SK-N-DZ (cell line): ENCODE measurements around the gene ADORA2B.
"Not testable (repeated sequence)": the region's sequence is repeated elsewhere in the genome, so short reads cannot be mapped to it uniquely, and the experiment has no call there.

Experiments
- DNase-seq: peaks from one replicate; pipeline ENCODE4 v3.0.0-alpha.2; 2015; ENCODE audit warnings: low spot score

The ADORA2B gene

DNA sequence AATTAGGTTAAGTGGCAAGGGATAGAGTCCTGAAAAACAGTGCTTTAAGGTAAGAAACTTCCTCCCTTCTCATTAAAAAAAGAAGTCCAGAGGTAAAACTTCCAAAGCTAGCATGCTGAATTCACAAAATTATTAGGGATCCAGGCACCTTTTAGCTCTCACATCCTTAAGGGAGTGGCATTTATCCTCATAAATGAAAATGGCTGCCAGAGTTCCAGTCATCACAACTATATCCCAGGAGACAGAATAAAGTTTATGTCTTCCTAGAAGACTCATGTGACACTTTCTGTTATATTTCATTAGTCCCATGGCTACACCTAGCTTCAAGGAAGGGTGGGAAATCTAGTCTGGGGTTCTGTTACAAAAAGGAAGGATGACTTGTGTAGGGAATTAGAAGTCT is 23.3 kb upstream of the ADORA2B start:
- DNase-seq: no peak

DNA sequence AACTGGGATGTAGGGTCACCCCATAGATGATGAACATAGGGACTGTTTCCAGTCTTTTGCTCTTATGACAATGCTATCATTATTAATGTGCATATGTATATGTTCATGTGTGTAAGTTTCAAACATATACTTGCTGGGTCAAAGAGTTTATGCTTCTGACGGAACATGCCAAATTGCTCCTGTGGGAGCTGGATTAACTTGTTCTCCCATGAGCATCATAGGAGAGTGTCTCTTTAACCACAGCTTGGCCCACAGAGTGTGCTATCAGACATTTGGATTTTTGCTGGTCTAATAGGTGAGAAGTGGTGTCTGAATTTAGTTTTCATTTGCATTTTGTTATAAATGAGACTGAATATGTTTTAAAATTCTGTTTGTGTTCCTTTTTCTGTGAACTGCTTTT is 22.3 kb upstream of the ADORA2B start:
- DNase-seq: no peak

DNA sequence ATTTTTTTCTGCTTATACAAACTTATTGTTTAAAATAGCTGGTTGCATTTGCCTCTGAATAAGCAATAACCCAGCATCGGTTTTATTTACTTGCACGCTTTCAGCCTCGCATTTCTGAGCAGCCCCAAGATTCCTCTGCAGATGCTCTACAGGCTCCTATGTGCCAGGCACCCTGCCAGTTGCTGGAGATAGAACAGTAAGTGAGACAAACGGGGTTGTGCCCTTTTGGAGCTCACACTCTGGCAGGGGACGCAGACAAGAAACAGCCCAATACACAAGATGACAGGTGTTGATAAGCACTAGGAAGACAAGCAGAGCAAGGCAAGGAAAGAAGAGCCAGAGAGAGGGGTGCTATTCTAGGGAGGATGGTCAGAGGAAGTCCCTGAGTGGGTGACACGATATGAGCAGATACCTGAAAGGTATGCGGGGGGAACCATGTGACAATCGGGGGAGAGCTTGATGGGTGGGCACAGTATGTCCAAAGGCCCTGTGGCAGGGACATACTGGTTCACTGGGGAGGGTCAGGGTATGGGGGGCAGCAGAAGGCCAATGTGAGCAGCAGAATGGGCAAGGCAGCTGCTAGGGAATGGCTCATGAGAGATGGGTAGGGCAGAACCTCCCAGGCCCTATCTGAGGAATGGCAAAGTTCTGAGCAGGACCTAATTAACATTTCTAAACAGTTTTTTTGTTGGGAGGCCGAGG is 18.7 kb upstream of the ADORA2B start:
- DNase-seq: peak; percentile 91

DNA sequence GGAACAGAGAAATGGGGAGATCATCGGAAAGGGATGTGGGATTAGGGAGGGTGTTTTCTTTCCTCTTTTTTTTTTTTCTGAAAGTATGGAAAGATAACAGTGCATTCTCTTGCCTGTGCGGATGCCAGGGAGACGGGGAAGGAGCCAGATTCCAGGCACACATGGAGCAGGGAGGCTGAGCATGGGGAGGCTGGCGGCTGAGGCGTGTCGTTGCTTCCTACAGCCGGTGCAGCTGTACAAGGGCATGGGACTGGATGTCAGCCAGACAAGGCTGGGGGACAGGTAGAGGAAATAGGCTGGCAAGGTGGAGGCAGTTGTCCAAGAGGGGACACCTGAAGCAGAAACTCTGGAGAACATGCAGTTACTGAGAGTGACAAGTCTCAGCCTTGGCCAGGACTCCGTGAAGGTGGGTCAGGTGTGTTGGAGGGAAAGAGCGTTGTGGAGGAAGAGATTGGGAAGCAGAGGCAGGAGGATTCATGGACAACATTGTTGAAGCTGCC is 16.6 kb upstream of the ADORA2B start:
- no peak for DNase-seq

DNA sequence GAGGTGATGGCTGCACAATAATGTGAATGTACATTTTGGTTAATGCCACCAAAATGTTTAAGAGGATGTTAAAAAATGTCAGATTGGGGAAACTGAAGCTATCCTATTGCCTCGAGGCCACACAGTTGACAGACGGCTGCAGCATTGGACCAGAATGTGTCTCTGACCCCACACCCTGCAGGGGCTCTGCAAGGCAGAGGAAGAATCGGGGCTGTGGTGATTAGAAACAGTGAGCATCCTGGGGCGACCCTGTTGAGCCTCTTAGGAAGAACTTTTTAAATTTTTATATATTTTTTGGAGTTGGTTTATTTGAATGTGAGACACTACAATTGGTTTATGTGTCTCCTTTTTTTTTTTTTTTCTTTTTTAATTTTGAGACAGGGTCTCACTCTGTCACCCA is 15.0 kb upstream of the ADORA2B start:
- DNase-seq: no peak

DNA sequence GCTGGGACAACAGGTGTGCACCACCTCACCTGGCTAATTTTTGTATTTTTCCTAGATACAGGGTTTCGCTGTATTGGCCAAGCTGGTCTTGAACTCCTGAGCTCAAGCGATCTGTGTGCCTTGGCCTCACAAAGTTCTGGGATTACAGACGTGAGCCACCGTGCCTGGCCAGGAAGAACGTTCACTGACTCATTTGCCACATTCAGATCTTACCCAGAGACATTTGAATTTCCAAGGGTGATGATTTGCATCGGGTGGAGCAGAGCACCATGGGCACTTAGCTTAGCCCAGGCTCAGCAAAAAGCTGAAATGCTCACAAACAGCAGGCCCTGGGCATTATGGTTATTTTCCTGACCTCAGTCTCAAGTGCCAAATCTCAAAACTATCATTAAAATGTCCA is 14.5 kb upstream of the ADORA2B start:
- DNase-seq: no peak

DNA sequence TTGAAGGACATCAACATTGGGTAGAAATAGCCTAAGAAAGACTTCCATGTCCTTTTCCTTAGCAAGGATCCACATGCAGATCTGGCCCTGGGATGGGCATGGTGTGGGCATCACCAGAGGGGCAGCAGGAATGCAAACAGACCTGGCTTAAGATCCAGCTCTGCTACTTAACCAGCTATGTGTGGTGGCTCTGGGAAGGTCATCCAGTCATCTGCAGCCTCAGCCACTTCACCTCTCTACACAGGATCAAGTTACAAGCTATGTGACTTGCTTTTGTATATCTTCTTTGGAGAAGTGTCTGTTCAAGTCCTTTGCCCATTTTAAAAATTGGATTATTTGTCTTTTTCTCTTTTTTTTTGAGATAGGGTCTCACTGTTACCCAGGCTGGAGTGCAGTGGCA is 13.5 kb upstream of the ADORA2B start:
- no peak for DNase-seq

DNA sequence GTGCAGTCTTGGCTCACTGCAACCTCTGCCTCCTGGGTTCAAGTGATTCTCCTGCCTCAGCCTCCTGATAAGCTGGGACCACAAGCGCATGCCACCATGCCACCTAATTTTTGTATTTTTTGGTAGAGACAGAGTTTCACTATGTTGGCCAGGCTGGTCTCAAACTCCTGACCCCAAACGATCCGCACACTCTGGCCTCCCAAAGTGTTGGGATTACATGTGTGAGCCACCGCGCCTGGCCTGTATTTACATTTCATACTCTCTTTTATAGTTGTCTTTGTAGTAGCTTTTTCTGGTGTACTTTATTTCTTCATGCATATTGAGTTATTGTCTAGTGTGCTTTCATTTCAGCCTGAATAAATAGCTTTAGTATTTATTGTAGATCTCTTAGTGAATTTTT is 10.1 kb upstream of the ADORA2B start:
- DNase-seq: no peak

DNA sequence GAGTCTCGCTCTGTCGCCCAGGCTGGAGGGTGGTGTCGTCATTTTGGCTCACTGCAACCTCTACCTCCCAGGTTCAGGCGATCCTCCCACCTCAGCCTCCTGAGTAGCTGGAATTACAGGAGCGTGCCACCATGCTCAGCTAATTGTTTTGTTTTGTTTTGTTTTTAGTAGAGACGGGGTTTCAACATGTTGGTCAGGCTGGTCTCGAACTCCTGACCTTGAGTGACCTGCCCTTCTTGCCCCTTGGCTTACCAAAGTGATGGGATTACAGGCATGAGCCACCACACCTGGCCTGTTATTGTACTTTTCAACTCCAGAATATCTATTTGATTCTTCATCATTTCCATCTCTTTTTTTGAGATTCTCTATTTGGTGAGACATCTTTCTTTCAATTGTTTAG is 9.0 kb upstream of the ADORA2B start:
- DNase-seq: no peak

DNA sequence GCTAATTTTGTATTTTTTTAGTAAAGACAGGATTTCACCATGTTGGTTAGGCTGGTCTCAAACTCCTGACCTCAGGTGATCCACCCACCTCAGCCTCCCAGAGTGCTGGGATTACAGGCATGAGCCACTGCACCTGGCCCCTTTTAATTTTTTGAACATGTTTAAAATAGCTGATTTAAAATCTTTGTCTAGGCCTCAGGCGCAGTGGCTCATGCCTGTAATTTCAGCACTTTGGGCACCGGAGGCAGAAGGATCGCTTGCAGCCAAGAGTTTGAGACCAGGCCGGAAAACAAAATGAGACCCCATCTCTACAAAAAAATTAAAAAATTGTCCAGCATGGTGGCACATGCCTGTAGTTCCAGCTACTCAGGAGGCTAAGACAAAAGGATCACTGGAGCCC is 8.4 kb upstream of the ADORA2B start:
- DNase-seq: not testable (repeated sequence)

DNA sequence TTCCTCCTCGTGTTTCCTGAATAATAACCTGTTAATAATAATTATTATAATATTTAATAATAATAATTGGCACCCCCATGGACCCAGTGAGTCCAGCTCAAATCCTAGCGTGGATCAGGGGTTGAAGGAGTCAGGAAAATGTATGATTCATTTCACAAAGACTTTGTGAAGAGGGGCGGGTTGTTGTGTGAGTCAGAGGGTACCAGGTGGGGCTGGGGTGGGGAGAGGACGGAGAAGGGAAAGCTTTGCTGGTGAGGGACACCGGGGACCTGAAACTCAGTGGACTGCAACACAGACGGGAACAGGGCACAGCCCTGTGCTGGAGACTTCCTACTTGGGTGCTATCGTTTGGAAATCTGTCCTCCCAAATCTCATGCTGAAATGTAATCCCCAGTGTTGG is 3.1 kb upstream of the ADORA2B start:
- no peak for DNase-seq

DNA sequence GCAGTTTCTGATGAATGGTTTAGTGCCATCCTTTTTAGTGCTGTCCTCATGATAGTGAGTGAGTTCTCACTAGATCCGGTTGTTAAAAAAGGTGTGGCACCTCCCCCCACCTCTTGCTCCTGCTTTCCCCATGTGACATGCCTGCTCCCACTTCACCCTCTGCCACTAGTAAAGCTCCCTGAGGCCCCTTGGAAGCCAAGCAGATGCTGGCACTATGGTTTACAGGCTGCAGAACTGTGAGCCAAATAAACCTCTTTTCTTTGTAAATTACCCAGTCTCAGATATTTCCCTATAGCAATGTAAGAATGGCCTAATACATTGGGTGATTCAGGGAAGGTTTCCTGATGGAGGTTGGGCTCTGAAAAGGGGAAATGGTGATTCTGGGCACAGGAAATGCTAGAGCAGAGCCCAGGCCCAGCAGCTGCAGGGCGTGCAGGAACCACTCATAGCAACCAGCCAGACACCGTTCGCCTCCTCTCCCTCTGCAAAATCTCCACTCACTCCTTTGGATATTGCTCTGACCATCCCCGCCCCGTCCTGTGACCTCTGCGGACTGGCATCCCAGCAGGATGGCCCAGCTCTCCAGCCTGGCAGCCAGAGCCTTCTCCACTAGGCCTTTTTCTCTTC is 2.6 kb upstream of the ADORA2B start:
- DNase-seq: no peak

DNA sequence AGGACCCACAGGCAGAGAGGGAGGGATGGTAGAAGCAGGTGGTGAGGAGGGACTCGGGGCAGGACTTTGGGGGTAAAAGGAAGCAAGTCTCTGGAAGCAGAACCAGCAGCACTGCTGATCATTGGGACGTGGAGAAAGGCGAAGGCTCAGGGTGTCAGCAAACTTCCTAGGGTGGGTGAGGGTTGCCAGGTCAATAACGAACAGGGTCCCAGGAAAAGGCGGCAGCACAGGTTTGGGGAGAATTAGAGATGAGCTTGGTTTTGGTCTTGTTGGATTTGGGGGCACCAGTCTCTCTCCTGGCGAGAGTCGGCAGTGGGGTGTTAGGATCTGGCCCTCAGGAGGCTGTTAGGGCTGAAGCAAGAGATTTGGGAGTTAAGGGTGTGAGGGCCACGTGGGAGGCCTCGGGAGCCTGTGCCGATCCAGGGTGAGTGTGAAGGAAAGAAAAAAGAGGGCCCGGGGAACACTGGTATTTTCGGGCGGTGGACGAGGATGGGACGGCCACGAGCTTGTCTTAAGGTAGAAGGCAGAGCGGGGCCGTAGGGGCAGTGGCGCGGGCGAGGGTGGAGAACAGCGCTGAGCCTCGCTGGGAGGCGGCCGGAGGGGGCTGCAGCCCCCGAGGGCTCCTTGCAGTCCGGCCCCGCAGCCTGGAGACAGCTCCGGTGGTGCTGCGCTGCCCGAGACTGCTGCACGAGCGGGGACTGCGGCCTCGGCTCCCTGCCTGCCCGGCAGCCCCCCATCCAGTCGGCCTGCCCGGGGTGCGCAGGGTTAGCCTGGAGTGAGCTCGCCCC is 765 bp upstream of the ADORA2B start:
- peak; percentile 38 for DNase-seq

DNA sequence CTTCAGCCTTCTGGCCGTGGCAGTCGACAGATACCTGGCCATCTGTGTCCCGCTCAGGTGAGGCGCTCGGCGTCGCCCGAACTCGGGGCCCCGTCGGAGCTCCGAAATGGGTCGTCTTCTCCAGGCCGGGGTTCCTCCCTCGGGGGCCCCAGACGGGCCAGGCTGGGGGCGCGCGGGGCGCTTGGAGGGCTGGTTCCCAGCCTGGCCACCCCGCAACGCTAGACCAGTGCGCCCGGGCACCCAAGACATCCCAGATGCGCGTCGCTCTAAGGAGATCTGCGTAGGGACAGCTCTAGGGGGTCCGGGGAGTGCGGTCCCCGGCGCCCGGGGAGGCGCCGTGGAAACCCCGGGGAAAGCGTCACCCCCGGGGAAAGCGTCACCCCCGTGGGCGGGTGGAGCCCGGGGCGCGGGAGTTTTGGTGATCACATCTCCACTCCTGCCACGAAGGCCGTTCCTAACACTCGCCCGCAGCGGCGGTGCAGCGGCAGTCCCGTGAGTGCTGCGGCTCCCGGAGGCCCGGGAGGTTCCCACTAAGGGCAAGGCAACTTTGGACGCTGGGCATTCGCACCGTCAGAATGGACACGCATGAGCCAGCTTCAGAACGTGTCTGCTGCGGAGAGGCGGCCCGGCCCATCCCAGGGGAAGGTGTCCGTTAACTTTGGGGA is 729 bp downstream of the ADORA2B start:
- DNase-seq: no peak

DNA sequence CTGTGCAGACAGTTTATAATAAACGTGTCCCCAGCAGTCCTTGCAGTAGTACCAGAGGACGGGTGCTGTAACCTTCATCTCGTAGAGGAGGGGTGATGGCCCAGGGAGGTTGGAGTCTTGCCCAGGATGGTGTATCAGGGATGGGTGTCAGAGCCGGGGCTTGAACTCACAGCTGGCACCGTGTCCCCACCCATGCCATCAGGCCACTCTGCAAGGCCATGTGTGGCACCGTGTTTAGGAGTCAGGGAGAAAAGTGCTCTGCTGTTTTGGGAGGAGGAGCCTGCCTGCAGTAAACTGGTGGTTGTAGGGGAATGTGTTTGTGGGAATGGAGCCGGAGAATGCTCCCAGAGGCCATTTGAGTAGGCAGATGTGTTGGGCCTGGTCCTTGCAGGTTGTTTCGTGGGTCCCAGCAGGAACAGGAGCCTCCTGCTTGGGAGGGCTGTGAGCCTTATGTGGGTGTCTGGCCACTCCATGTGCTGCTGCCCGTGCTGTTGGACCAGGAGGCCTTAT is 1.7 kb downstream of the ADORA2B start:
- DNase-seq: no peak

DNA sequence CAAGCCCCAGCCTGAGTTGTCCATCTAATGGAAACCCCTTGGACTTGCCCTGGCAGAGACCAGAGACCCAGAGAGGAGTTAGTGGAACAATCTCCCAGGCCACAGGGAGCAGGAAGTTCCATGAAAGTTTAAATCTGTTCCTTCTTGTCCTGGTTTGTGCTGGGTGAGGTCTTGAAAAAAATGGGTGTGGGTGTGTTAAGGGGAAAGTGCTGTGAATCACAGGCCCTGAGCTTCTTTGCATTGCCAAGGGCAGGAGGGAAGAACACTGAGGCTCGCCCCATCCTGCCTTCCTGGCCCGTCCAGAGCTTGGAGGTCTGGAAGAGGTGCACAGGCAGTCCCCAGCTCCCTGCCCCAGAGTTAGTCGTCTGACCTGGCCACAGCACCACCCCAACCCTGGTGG is 2.3 kb downstream of the ADORA2B start:
- DNase-seq: no peak

DNA sequence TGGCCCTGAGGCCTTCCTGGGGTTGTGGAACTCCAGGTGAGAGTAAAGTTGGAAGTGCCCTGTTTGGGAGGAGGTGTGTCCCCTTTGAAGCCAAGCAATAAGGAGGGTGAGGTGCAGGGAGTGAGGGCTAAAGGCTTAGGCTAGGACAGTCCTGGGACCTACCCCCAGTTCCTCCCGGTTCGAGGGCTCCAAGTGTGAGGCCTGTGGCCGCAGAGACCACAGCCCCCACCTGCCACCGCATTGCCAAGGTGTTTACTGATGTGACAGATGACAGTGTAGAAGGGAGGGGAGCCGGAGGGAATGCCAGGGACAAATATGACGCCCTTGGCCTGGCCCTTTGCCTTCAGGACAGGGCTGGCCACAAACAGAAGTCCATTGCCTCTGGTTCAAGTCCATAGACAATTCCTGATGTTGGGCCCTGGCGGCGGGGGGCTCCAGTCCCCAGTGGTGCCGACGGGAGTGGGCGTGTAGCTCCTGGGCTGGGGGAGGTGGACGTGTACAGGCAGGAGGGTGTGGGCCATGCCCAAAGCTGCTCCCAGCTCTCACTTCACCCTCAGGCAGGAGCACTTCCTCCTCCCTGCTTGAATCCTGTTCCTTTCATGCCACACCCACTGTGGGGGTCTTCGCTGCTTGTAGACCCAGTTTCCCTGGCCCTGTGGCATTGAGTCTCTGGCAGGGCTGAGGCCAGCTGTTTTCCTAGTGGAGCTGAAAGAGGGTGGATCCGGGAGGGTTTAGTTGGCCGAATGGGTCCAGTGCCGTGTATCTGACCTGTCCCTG is 3.2 kb downstream of the ADORA2B start:
- DNase-seq: no peak

DNA sequence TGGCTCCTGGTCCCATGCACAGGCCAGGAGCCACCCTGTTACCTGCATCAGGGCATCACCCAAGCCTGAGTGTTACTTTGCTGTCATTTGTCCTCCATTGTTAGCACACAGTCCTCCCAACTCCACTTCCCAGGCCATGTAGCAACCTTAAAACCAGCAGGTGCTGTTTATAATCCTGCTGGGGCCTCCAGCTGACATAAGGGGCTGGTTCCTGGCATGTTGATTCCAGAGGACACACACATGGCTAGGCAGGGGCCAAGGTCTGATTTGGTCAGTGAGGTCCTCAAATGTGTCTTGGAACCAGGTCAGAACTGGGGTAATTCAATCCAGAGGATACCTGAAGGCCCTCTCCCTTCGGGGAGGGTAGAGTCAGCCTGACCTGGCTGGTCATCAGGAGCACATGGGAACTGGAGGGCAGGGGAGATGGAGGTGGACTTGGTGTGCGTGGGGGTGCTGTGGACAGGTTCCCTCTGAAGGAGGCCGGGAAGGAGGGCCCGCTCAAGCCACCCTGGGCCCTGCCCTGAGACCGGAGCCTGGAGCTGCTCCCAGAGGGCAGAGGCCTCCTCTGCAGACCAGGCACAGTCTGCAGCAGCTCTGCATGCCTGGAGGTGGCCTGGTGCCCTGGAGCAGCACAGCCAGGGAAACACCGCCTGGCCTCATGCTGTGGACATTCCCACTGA is 6.6 kb downstream of the ADORA2B start:
- DNase-seq: no peak

DNA sequence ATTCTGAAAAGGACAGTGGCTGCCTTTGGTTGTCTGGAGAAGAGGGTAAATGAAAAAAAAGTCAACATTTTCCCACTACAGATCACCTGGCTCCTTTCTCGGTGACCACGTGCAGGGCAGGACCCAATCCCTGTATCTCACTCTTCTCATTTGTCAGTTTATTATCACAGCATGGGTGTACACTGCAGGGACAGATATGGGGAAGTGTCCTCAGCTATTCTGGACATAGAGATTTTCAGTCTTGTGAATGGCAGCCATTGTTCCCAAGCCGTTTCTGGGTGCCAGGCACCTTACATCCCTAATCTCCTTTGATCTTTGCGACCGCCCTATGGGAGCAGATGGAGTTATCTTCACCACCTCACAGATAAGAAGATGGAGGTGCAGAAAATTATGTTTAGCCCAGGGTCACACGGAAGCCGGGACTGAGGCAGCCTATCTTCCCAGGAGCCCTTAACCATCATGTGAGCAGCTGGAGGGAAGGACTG is 7.2 kb downstream of the ADORA2B start:
- DNase-seq: no peak
